Upper lobe of left lung (tissue), 4 donors: ENCODE data around the gene IFNGR1.

Experiments
- CTCF ChIP-seq, 6 experiments: fragments of 450-650 bp in 4 of 6; fragments of 200-600 bp in 2 of 6; sonication (generic) in 2 of 6; IDR thresholded peaks; one replicate each; pipeline ENCODE4 v1.5.1; 2016 to 2019; ENCODE audit warnings: antibody characterized with exemption in 6 of 6
- EP300 ChIP-seq, 4 donors: sonication (generic); formaldehyde crosslinking; IDR thresholded peaks; one replicate each; pipeline ENCODE4 v1.5.1; 2017; ENCODE audit warnings: antibody characterized with exemption in 4 of 4, control low read depth in 2 of 4
- POLR2A ChIP-seq, 4 donors: fragments of 450-650 bp; IDR thresholded peaks; one replicate each; pipeline ENCODE4 v1.5.1; 2016 to 2017; ENCODE audit warnings: antibody characterized with exemption in 4 of 4, mild to moderate bottlenecking in 2 of 4
- POLR2AphosphoS5 ChIP-seq, 2 donors: sonication (generic); formaldehyde crosslinking; IDR thresholded peaks; one replicate each; pipeline ENCODE4 v1.5.1; 2017; ENCODE audit warnings: antibody characterized with exemption in 2 of 2

GRCh38 chr6:137155830-137156229 lies 63.4 kb downstream of the IFNGR1 start:
- TF ChIP-seq CTCF (IDR thresholded peaks at IDR 0.05) (no peak), POLR2AphosphoS5 (IDR thresholded peaks at IDR 0.05) (peak; percentile 11 to 31), POLR2A (IDR thresholded peaks at IDR 0.05) (no peak), EP300 (IDR thresholded peaks at IDR 0.05) (no peak)
